ENCODE data around the gene ATP2B1.

The ATP2B1 gene

DNA sequence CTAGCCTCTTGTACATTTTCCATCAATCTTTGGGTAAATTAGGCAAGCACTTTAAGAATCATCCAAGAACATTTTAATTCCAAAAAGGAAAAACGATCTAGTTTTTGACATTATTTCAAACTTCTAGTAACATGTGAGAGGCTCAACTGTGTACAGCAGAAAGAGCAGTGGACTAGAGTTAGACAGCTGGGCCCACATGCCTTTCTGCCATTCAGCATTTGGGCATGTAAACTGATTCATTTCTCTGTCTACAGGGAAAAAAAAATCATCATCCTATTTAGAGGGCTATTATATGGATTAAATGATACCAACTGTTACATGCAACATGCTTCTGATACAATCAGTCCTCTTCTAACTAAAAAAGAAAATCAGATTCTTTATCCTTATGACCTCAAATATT lies 17.7 kb downstream of the ATP2B1 start:
- no peak for TF ChIP-seq ZFX (IDR thresholded peaks at IDR 0.05; ENCODE audit: borderline replicate concordance)
- TF ChIP-seq, protein P1, sequence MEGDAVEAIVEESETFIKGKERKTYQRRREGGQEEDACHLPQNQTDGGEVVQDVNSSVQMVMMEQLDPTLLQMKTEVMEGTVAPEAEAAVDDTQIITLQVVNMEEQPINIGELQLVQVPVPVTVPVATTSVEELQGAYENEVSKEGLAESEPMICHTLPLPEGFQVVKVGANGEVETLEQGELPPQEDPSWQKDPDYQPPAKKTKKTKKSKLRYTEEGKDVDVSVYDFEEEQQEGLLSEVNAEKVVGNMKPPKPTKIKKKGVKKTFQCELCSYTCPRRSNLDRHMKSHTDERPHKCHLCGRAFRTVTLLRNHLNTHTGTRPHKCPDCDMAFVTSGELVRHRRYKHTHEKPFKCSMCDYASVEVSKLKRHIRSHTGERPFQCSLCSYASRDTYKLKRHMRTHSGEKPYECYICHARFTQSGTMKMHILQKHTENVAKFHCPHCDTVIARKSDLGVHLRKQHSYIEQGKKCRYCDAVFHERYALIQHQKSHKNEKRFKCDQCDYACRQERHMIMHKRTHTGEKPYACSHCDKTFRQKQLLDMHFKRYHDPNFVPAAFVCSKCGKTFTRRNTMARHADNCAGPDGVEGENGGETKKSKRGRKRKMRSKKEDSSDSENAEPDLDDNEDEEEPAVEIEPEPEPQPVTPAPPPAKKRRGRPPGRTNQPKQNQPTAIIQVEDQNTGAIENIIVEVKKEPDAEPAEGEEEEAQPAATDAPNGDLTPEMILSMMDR (IDR thresholded peaks at IDR 0.05): no peak
- H3K27ac ChIP-seq: no peak overlapping the region

DNA sequence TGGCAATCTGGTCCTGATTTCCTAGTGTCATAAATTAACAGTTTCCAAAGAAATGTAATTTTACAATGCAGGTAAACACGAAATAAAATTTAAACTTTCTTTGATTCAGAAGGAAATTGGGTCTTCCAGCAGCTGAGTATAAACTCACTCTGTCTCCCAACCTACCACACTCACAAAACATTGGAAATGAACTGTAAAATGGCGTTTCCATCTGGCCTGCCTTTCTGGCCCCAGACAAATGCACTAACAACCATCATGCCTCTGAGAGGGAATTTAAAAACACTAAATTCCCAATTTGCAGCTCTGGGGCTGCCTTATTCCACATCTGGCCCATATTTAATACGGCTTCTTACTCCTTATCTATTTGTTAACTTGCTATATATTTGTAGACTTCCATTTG lies 19.3 kb downstream of the ATP2B1 start:
- TF ChIP-seq ZFX (IDR thresholded peaks at IDR 0.05; ENCODE audit: borderline replicate concordance): no peak
- TF ChIP-seq, protein P1 (IDR thresholded peaks at IDR 0.05): no peak
- H3K27ac ChIP-seq: no peak overlapping the region

DNA sequence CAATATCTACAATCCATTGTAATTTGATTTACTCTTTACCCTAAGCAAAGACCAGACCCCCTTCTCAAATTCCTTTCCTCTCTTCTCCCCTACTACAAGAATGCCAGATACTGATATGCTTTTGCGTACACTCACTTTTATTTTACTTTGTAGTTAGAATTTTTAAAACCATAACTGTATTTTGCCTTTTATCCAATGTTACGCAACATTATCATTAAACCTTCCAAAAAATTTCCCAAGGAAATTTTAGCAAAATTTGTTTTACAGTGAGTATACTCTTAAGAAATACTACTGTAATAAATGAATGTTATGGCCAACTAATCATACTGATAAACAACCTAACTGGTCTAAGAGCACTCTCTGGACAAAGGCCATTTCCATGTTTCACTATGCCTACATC lies 22.3 kb downstream of the ATP2B1 start:
- no peak overlapping the region for H3K27ac ChIP-seq
- no peak for TF ChIP-seq ZFX (IDR thresholded peaks at IDR 0.05; ENCODE audit: borderline replicate concordance)
- TF ChIP-seq, protein P1 (IDR thresholded peaks at IDR 0.05): no peak

DNA sequence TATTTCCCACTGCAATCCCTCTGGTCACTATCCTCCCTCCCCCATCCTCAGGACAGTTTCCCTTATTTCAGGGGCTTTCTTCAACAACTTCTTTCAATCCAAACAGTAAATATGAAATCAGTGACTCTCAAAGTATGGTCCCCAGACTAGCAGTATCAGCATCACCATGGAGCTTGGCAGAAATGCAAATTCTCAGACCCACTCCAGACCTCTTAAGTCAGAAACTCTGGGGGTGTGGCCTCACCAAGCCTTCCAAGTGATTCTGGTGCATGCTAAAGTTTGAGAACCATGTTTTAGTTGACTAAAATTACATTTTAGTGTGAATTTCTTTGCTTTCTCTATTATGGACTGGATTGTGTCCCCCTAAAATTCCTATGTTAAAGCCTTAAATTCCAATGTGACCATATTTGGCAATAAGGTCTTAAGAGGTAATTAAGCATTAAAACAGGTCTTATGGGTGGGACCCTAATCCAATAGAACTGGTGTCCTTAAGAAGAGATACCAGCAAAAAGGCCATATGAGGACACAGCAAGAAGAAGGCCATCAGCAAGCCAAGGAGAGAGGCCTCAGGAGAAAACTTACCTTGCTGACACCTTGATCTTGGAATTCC lies 23.2 kb downstream of the ATP2B1 start:
- TF ChIP-seq, protein P1 (IDR thresholded peaks at IDR 0.05): no peak
- TF ChIP-seq ZFX (IDR thresholded peaks at IDR 0.05; ENCODE audit: borderline replicate concordance): no peak
- H3K27ac ChIP-seq: no peak overlapping the region

DNA sequence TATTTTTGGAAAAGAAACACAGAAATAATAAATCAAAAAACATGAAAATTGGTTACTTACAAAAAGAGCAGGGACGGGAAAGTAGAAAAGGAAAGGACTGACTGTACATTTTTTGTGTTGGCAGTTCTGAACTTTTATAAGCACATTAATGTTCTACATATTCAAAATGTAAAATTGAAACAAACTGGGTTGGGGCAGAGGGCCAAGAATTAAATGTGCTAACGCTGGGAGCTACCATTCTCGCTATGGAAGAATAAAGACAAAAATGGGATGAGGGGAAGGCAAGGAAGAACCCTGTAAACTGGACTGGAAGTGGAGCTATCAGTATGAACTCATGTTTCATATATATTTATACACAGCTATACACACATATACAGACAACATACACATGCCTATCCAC lies 24.5 kb downstream of the ATP2B1 start:
- TF ChIP-seq, protein P1 (IDR thresholded peaks at IDR 0.05): no peak
- TF ChIP-seq ZFX (IDR thresholded peaks at IDR 0.05; ENCODE audit: borderline replicate concordance): no peak

DNA sequence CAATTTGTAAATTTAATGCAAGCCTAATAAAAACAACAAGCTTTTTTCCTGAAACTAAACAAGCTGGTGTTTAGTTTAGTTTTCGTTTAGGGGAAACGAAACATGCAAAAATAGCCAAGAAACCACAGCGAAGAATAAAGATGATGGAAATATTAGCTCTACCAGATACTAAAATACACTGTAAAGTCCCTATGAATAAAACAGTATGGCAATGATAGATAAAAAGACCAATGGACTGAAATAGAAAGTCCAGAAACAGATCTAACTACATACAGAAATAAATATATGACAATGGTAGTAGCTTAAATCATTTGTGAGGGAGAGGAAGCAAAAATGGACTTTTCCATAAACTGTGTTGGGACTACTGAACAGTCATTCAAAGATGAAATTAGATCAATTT lies 26.4 kb downstream of the ATP2B1 start:
- TF ChIP-seq, protein P1 (IDR thresholded peaks at IDR 0.05): no peak
- TF ChIP-seq ZFX (IDR thresholded peaks at IDR 0.05; ENCODE audit: borderline replicate concordance): no peak
- no peak overlapping the region for H3K27ac ChIP-seq

More for the DNA sequence above, 24.5 kb downstream of the ATP2B1 start:
- H3K27ac ChIP-seq: no peak overlapping the region

DNA sequence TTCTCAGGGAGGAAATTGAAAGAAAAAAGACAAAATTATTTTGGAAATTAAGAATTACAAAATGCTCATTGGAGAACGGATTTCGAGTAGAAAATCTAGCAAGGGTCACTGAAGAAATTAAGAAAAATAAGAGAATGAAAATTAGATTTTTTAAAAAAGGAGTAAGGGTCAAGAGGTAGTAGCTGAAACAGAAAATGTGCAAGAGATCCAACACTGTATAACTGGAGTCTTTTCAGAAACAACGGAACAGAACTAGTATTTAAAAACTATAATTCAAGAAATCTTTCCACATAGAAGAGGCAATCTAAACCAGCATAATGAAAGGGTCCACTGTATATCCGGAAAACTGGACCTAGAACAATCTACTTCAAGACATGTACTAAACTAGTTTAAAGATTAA lies 28.2 kb downstream of the ATP2B1 start:
- no peak for TF ChIP-seq ZFX (IDR thresholded peaks at IDR 0.05; ENCODE audit: borderline replicate concordance)
- TF ChIP-seq, protein P1 (IDR thresholded peaks at IDR 0.05): no peak
- H3K27ac ChIP-seq: no peak overlapping the region
